GM19043 (cell line): ENCODE measurements around the gene OTUB1.
"Not testable (repeated sequence)": the region's sequence is repeated elsewhere in the genome, so short reads cannot be mapped to it uniquely, and the experiment has no call there.

ENCODE experiments used
- ATAC-seq: cut with Tn5 transposase; IDR thresholded peaks from one replicate; pipeline ENCODE4 v1.9.1; 2021; ENCODE audit warnings: low read depth; ENCODE audit not compliant: unreplicated experiment

Gene OTUB1

GRCh38 chr11:64039012-64039665 is 52.9 kb downstream of the OTUB1 start:
- no peak for ATAC-seq

- ATAC-seq: no peak
These were observed 54.6 kb downstream of the OTUB1 start for GRCh38 chr11:64040684-64041322.

DNA sequence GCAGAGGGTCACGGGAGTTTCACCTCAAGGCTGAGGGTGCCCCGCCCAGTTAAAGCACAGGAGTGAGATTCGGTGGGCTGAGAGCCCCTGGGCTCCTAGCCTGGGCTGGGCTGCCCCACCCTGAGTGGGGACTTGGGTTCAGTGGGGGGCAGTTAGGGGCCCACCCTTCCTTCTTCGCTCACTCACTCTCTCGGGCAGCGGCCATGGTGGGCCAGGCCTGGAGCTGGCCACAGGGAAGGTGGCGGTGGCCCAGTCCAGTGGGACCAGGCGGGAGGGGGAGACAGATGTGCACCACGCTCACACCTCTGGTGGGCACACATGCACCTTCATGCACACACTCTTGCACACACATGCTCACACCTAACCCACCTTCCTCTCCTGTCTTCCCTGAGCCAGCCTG is 55.6 kb downstream of the OTUB1 start:
- ATAC-seq: no peak

- no peak for ATAC-seq
These were observed 56.1 kb downstream of the OTUB1 start for GRCh38 chr11:64042301-64042700.

- ATAC-seq: no peak
These were observed 57.3 kb downstream of the OTUB1 start for GRCh38 chr11:64043545-64043944.

- ATAC-seq: no peak
These were observed 58.6 kb downstream of the OTUB1 start for GRCh38 chr11:64044730-64045393.

GRCh38 chr11:64045700-64046099 is 59.5 kb downstream of the OTUB1 start:
- ATAC-seq: no peak

- not testable (repeated sequence) for ATAC-seq
These were observed 61.1 kb downstream of the OTUB1 start for GRCh38 chr11:64047373-64047772.
